ENCODE results near the gene KHDRBS2. TPM values are rescaled to one million over a fixed set of nuclear protein-coding genes. Genes with fewer than 3 reads are reported as not detected.

KHDRBS2 gene
- total RNA-seq, 3 donors from 2014 or later, result 0.16 TPM; not detected in 2

DNA sequence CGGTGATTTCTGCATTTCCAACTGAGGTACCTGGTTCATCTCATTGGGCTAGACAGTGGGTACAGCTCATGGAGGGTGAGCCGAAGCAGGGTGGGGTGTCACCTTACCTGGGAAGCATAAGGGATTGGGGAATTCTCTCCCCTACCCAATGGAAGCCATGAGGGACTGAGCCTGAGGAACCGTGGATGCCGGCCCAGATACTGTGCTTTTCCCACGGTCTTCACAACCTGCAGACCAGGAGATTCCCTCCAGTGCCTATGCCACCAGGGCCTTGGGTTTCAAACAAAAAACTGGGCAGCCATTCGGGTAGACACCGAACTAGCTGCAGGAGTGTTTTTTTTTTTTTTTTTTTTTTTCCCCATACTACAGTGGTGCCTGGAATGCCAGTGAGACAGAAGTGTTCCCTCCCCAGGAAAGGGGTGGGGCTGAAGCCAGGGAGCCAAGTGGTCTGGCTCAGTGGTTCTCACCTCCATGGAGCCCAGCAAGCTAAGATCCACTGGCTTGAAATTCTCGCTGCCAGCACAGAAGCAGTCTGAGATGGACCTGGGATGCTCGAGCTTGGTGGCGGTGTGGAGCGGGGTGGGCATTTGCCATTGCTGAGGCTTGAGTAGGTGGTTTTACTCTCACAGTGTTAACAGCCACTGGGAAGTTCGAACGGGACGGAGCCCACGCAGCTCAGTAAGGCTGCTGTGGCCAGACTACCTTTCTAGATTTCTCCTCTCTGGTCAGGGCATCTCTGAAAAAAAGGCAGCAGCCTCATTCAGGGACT lies 416.2 kb downstream of the KHDRBS2 start:
- intact Hi-C loops (cut with DNase I; ENCODE audit: low total_unique reads), result no loop called here
- H3K4me3 ChIP-seq, result no peak overlapping the region
- H3K27ac ChIP-seq, result no peak overlapping the region
- no peaks in the 10 kb centered on the region for H3K4me1 ChIP-seq
- TF ChIP-seq CTCF (IDR thresholded peaks at IDR 0.05), result no peak
- no peak for TF ChIP-seq POLR2A (IDR thresholded peaks at IDR 0.05)
- no peak for TF ChIP-seq POLR2AphosphoS5 (IDR thresholded peaks at IDR 0.05)
- H3K9me3 ChIP-seq, result peaks cover 0 to 1% of the 10 kb centered on the region in 2 donors
- H3K27me3 ChIP-seq, result no peaks in the 10 kb centered on the region
- no peaks in the 10 kb centered on the region for H3K36me3 ChIP-seq
- DNase-seq (ENCODE audit: low spot score in 2 of 2), result no peak

DNA sequence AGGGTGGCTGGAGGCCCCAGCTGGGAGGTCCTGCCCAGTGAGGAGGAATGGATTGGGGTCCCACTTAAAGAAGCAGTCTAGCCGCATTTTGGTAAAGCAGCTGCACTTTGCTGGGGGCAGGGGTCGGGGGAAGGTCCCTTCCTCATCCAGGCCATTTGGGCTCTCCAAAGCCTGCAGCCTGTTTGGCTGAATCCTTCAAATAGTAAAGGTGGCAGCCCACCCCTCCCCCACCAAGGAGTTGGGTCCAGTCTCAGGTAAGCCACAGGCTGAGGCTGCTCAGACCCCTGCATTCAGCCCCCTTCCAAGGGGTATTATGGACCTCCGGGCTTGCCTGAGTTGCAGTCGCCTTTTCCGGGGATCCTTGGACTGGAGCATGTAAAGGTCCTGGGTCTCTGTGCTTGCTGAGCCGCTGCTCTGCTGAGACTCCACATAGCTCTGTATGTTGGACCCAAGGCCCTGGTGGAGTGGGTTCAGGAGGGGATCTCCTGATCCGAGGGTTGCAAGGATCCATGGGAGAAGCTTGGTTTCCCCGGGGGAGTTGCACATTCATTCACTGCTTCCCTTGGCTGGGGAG lies 417.4 kb downstream of the KHDRBS2 start:
- intact Hi-C loops (cut with DNase I; ENCODE audit: low total_unique reads), result no loop called here
- H3K4me1 ChIP-seq, result no peaks in the 10 kb centered on the region
- no peaks in the 10 kb centered on the region for H3K27me3 ChIP-seq
- H3K27ac ChIP-seq, result no peak overlapping the region
- no peak overlapping the region for H3K4me3 ChIP-seq
- H3K9me3 ChIP-seq, result peaks cover 0 to 10% of the 10 kb centered on the region in 2 donors
- TF ChIP-seq POLR2A (IDR thresholded peaks at IDR 0.05), result no peak
- no peak for TF ChIP-seq CTCF (IDR thresholded peaks at IDR 0.05)
- no peak for TF ChIP-seq POLR2AphosphoS5 (IDR thresholded peaks at IDR 0.05)
- DNase-seq (ENCODE audit: low spot score in 2 of 2), result no peak
- no peaks in the 10 kb centered on the region for H3K36me3 ChIP-seq

DNA sequence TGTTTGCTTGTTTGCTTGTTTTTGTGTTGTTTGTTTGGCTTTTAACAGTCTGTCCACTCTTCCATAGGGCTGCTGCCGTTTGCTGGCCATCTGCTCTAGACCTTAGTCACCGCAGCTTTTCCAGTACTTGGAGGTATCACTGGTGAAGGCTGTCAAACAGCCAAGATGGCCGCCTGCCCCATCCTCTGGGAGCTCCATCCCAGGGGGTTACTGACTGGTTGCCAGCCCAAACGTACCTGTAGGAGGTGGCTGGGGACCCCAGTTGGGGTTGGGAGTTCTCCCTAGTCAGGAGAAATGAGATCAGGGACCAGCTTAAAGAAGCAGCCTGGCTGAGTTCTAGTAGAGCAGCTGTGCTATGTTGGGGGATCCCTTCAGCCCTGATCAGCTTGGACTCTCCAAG lies 418.4 kb downstream of the KHDRBS2 start:
- Histone ChIP-seq H3K27ac (no peak overlapping the region), H3K27me3 (no peaks in the 10 kb centered on the region), H3K36me3 (no peaks in the 10 kb centered on the region), H3K4me3 (no peak overlapping the region), H3K4me1 (no peaks in the 10 kb centered on the region), H3K9me3 (peaks cover 0 to 10% of the 10 kb centered on the region in 2 donors)
- TF ChIP-seq POLR2A (IDR thresholded peaks at IDR 0.05) (no peak), POLR2AphosphoS5 (IDR thresholded peaks at IDR 0.05) (no peak), CTCF (IDR thresholded peaks at IDR 0.05) (no peak)
- intact Hi-C loops (cut with DNase I; ENCODE audit: low total_unique reads), result no loop called here
- no peak for DNase-seq (ENCODE audit: low spot score in 2 of 2)

DNA sequence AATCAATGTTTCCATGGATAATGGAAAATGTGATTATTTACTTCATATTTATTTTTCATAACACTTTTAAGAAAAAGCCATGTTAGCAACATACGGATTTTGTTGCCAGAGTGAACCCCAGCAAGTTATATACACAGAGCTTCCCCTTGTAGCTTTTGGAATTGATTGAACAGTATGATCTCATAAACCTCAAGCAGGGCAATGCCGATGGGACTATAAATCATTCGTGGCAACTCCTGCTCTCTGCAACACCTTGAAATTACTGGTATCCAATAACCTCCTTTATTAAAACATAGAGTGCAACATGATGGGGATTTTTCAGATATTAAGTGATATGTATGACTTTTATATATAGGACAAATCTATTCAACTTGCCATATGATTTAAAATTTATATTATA lies 428.5 kb downstream of the KHDRBS2 start:
- TF ChIP-seq POLR2A (IDR thresholded peaks at IDR 0.05) (no peak), CTCF (IDR thresholded peaks at IDR 0.05) (no peak), POLR2AphosphoS5 (IDR thresholded peaks at IDR 0.05) (no peak)
- H3K36me3 ChIP-seq, result no peaks in the 10 kb centered on the region
- intact Hi-C loops (cut with DNase I; ENCODE audit: low total_unique reads), result no loop called here
- DNase-seq (ENCODE audit: low spot score in 2 of 2), result no peak
- H3K27me3 ChIP-seq, result no peaks in the 10 kb centered on the region
- H3K9me3 ChIP-seq, result no peaks in the 10 kb centered on the region
- H3K4me1 ChIP-seq, result no peaks in the 10 kb centered on the region
- no peak overlapping the region for H3K27ac ChIP-seq
- no peak overlapping the region for H3K4me3 ChIP-seq

DNA sequence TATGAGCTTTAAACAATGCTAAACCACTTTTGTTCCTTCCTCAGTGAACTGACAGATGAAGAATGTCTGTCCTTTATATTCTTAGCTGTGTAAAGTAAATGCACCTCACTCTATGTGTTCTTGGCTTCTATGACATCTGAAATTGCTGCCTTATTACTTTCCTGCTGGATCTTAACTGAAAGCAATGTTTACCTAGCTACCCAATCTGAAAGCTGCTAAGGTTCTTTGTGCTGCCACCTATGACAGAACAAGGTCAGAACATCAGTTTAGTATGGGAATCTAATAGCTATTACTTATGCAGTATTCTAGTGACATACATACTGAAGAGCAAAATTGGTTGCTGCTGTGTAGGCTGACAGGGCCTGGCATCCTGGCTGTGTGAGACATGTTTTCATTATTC lies 444.1 kb downstream of the KHDRBS2 start:
- TF ChIP-seq CTCF (IDR thresholded peaks at IDR 0.05) (no peak), POLR2AphosphoS5 (IDR thresholded peaks at IDR 0.05) (no peak), POLR2A (IDR thresholded peaks at IDR 0.05) (no peak)
- Histone ChIP-seq H3K9me3 (no peaks in the 10 kb centered on the region), H3K27ac (no peak overlapping the region), H3K4me1 (no peaks in the 10 kb centered on the region), H3K4me3 (no peak overlapping the region), H3K36me3 (no peaks in the 10 kb centered on the region), H3K27me3 (no peaks in the 10 kb centered on the region)
- intact Hi-C loops (cut with DNase I; ENCODE audit: low total_unique reads), result no loop called here
- no peak for DNase-seq (ENCODE audit: low spot score in 2 of 2)

Measured in breast epithelium (tissue), 4 donors.